Activated CD8-positive, alpha-beta memory T cell treated with anti-CD3 and anti-CD28 coated beads for 4 hours (primary cell): ENCODE data around the gene TSPEAR.

Experiments used
- DNase-seq, 2 donors: peaks; one replicate each; pipeline ENCODE4 v3.0.0-alpha.2; 2020; ENCODE audit warnings: low read depth in 2 of 2

Gene TSPEAR

GRCh38 chr21:44519346-44520325 lies 191.7 kb downstream of the TSPEAR start:
- DNase-seq: no peak

- DNase-seq: no peak
Measured at GRCh38 chr21:44518686-44519085, 192.7 kb downstream of the TSPEAR start.

GRCh38 chr21:44517175-44517899 lies 194.0 kb downstream of the TSPEAR start:
- DNase-seq: no peak

- DNase-seq: no peak
Measured at GRCh38 chr21:44516828-44517174, 194.6 kb downstream of the TSPEAR start.

- no peak for DNase-seq
Measured at GRCh38 chr21:44516342-44516741, 195.0 kb downstream of the TSPEAR start.

- no peak for DNase-seq
Measured at GRCh38 chr21:44515359-44516165, 195.8 kb downstream of the TSPEAR start.

- DNase-seq: no peak
Measured at GRCh38 chr21:44514746-44515358, 196.5 kb downstream of the TSPEAR start.

GRCh38 chr21:44514218-44514520 lies 197.2 kb downstream of the TSPEAR start:
- DNase-seq: no peak

GRCh38 chr21:44513389-44514217 lies 197.8 kb downstream of the TSPEAR start:
- no peak for DNase-seq

GRCh38 chr21:44512496-44513388 lies 198.6 kb downstream of the TSPEAR start:
- DNase-seq: no peak

GRCh38 chr21:44511938-44512275 lies 199.5 kb downstream of the TSPEAR start:
- no peak for DNase-seq

- DNase-seq: no peak
Measured at GRCh38 chr21:44511219-44511937, 200.0 kb downstream of the TSPEAR start.

- peak; percentile 54 for DNase-seq
Measured at GRCh38 chr21:44510508-44511218, 200.7 kb downstream of the TSPEAR start.

- DNase-seq: no peak
Measured at GRCh38 chr21:44510109-44510507, 201.3 kb downstream of the TSPEAR start.

GRCh38 chr21:44509539-44509938 lies 201.8 kb downstream of the TSPEAR start:
- no peak for DNase-seq

GRCh38 chr21:44508711-44509445 lies 202.5 kb downstream of the TSPEAR start:
- DNase-seq: no peak

GRCh38 chr21:44508426-44508710 lies 203.0 kb downstream of the TSPEAR start:
- DNase-seq: no peak
